K562 (cell line): ENCODE measurements around the gene GALNT5. TPM values are rescaled to one million over a fixed set of nuclear protein-coding genes. Genes with fewer than 3 reads are reported as not detected.

ENCODE experiments used
- ATF1 ChIP-seq, 2 experiments: fragments of 450-650 bp in 1 of 2; IDR thresholded peaks; 2 replicates each; pipeline ENCODE4 v1.6.1; 2016; ENCODE audit warnings: missing compliant biosample characterization in 1 of 2, missing genetic modification characterization in 1 of 2
- BDP1 ChIP-seq: IDR thresholded peaks from 3 replicates; pipeline ENCODE4 v1.6.1; 2011; ENCODE audit not compliant: insufficient read length, insufficient read depth
- BMI1 ChIP-seq: fragments of 150-350 bp; IDR thresholded peaks from 2 replicates; pipeline ENCODE4 v1.6.1; 2014; ENCODE audit warnings: low read length
- CTCF ChIP-seq, 3 experiments: IDR thresholded peaks in 2 of 3; conservative IDR thresholded peaks in 1 of 3; 2 replicates each; pipeline ENCODE4 v1.5.1; 2011 to 2012; ENCODE audit warnings: low read length in 3 of 3, mild to moderate bottlenecking in 3 of 3, control low read depth in 2 of 3, improper control_type of control experiment in 1 of 3, inconsistent platforms in 1 of 3, low read depth in 1 of 3, mixed read lengths in 1 of 3, moderate library complexity in 1 of 3; ENCODE audit not compliant: insufficient read depth in 2 of 3
- ESRRB ChIP-seq: fragments of 250-450 bp; sonication (Bioruptor Pico); IDR thresholded peaks from 2 replicates; pipeline ENCODE4 v1.5.0; 2020; ENCODE audit warnings: mild to moderate bottlenecking, moderate library complexity, borderline replicate concordance
- ETV5 ChIP-seq: sonication (generic); formaldehyde crosslinking; IDR thresholded peaks from 2 replicates; pipeline ENCODE4 v1.4.0; 2020; ENCODE audit warnings: low read depth, mild to moderate bottlenecking, missing genetic modification reagents
- HES1 ChIP-seq: fragments of 450-650 bp; IDR thresholded peaks from 2 replicates; pipeline ENCODE4 v1.6.1; 2016; ENCODE audit warnings: low read depth, mild to moderate bottlenecking, moderate library complexity
- KLF10 ChIP-seq: fragments of 250-450 bp; sonication (Bioruptor Pico); IDR thresholded peaks from 2 replicates; pipeline ENCODE4 v1.6.1; 2021; ENCODE audit warnings: matching md5 sums
- MAX ChIP-seq: sonication (generic); formaldehyde crosslinking; IDR thresholded peaks from 2 replicates; pipeline ENCODE4 v1.9.0; 2022; ENCODE audit warnings: mild to moderate bottlenecking, missing genetic modification reagents
- MEF2D ChIP-seq: conservative IDR thresholded peaks from 2 replicates; pipeline ENCODE4 v1.6.1; 2016; ENCODE audit warnings: low read depth, missing genetic modification characterization, missing compliant biosample characterization
- POLR2AphosphoS2 ChIP-seq: IDR thresholded peaks from 2 replicates; pipeline ENCODE4 v1.6.1; 2012; ENCODE audit warnings: low read length, improper control_type of control experiment
- RNF2 ChIP-seq: sonication (generic); IDR thresholded peaks from 2 replicates; pipeline ENCODE4 v1.6.1; 2016
- TBL1XR1 ChIP-seq, 2 experiments: IDR thresholded peaks; 2 replicates each; pipeline ENCODE4 v1.6.1; 2012; ENCODE audit warnings: improper control_type of control experiment in 2 of 2, low read length in 2 of 2, mild to moderate bottlenecking in 1 of 2
- TCF7 ChIP-seq: sonication (generic); IDR thresholded peaks from 2 replicates; pipeline ENCODE4 v1.6.1; 2016; ENCODE audit warnings: antibody characterized with exemption, borderline replicate concordance
- ZBTB34 ChIP-seq: fragments of 250-450 bp; sonication (Bioruptor Pico); IDR thresholded peaks from 2 replicates; pipeline ENCODE4 v1.8.0; 2021; ENCODE audit warnings: mild to moderate bottlenecking, moderate library complexity
- ZKSCAN1 ChIP-seq: fragments of 150-350 bp; IDR thresholded peaks from 2 replicates; pipeline ENCODE4 v1.6.1; 2016; ENCODE audit warnings: low read depth, low read length
- ZNF280B ChIP-seq: fragments of 250-450 bp; sonication (Bioruptor Pico); IDR thresholded peaks from 2 replicates; pipeline ENCODE4 v1.5.1; 2021; ENCODE audit warnings: mild to moderate bottlenecking
- ZNF609 ChIP-seq: sonication (generic); formaldehyde crosslinking; IDR thresholded peaks from 2 replicates; pipeline ENCODE4 v1.8.1; 2023; ENCODE audit warnings: missing genetic modification reagents, mild to moderate bottlenecking, borderline replicate concordance
- polyA plus RNA-seq, 8 experiments: library from polyadenylated mRNA; depleted of rRNA in 4 of 8; stranded (reverse) in 5 of 8; unstranded in 3 of 8; fragments of >200 nt; fragmentation: Nextera tagmentation in 2 of 8; fragmentation: Illumina TruSeq in 1 of 8; extraction: Ambion mirVana in 2 of 8; extraction: Trizol in 1 of 8; gene quantifications; 2 replicates each; pipeline versions ENCODE4 v1.2.1 to v1.2.3, GENCODE V29; 2011 to 2014; ENCODE audit warnings: inconsistent platforms in 1 of 8, missing spikeins in 1 of 8
- total RNA-seq, 7 experiments: library from RNA; depleted of rRNA in 6 of 7; stranded (reverse); fragments of >200 nt in 6 of 7; fragmentation: Illumina TruSeq in 2 of 7; extraction: Trizol in 2 of 7; gene quantifications; 2 replicates each; pipeline versions ENCODE4 v1.2.1 to v1.2.3, GENCODE V29; 2011 to 2021; ENCODE audit warnings: low replicate concordance in 1 of 7

GALNT5 gene
- total and polyA plus RNA-seq, 9 of the 15 experiments (the other 6 are each of a cell fraction or from before 2014, with no cell fraction given): 21.6 to 73.0 (median 54.7) TPM

- TF ChIP-seq ZBTB34 (CRISPR knock-in tag) (no peak), KLF10 (no peak), HES1 (peak; percentile 73), MEF2D (peak; percentile 90), ATF1 (CRISPR knock-in tag; IDR thresholded peaks at IDR 0.05) (no peak), ATF1 (tag; IDR thresholded peaks at IDR 0.05) (peak; percentile 82), ETV5 (CRISPR knock-in tag) (peak; percentile 77), RNF2 (peak; percentile 98), ZKSCAN1 (peak; percentile 78), BMI1 (no peak), TCF7 (no peak), BDP1 (no peak), CTCF (IDR thresholded peaks at IDR 0.05 in 2 of 3, conservative IDR thresholded peaks at IDR 0.05 in 1 of 3; ENCODE audit: insufficient read depth in 2 of 3, low read depth in 1 of 3, low read length in 3 of 3) (no peak), ZNF609 (CRISPR knock-in tag) (0 out of 2 replicates have a peak, but pooled peaks have one; percentile 36), MAX (CRISPR knock-in tag) (peak; percentile 97), ZNF280B (CRISPR knock-in tag) (no peak), TBL1XR1 (IDR thresholded peaks at IDR 0.05; ENCODE audit: low read length in 2 of 2) (peak; percentile 76 to 91; a peak in 3 of 4 replicates), ESRRB (no peak), POLR2AphosphoS2 (peak; percentile 89; the same call in 1 of the 2 replicates)
Observed at GRCh38 chr2:157261199-157261782, 3.8 kb downstream of the GALNT5 start (continued).
